ENCODE measurements around the gene TTC28. TPM values are rescaled to one million over a fixed set of nuclear protein-coding genes. Genes with fewer than 3 reads are reported as not detected.

Gene TTC28
- polyA plus RNA-seq, 1 donor from 2014 or later, result 14.8 TPM

DNA sequence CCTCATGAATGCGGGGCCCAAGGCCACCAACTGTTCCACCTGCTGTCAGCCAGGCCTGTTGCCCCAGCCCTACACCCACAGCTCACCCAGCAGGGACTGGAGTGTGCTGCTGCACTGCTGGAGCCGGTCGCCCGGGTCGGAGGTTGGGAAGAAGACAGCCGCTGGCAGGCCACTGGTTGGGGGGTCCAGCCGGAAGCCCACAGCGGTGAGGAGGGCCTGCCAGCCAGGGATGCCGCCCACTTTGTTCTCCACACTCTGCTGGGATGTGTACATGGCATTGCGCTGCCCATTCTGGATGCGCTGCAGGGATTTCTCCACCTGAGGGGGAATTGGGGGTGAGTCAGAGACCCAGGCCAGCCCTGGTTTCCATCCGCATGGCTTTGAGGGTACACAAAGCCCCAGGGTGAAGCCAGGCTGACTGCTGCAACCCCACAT is 686.4 kb downstream of the TTC28 start:
- Histone ChIP-seq H3K27ac (ENCODE audit: low read length) (no peak overlapping the region), H3F3A (ENCODE audit: insufficient read depth, low read length, poor library complexity, severe bottlenecking) (no peaks in the 10 kb centered on the region), H3K36me3 (ENCODE audit: insufficient read depth, low read length) (peaks cover 9% of the 10 kb centered on the region), H3K9me2 (ENCODE audit: insufficient read depth, low read length) (no peaks in the 10 kb centered on the region), H3K79me2 (replicated peaks; ENCODE audit: insufficient read depth, low read length) (no peaks in the 10 kb centered on the region), H3K9me3 (ENCODE audit: low read length) (no peaks in the 10 kb centered on the region), H3K4me2 (ENCODE audit: low read length) (no peak overlapping the region), H3K9ac (ENCODE audit: low read length) (no peak overlapping the region), H3K4me3 (ENCODE audit: low read length) (no peak overlapping the region), H3K27me3 (ENCODE audit: insufficient read depth, low read depth, low read length) (no peaks in the 10 kb centered on the region), H2AFZ (ENCODE audit: low read depth, low read length) (no peak overlapping the region), H4K20me1 (ENCODE audit: insufficient read depth) (no peaks in the 10 kb centered on the region)
- TF ChIP-seq POLR2AphosphoS5 (IDR thresholded peaks at IDR 0.05) (no peak), TAF1 (IDR thresholded peaks at IDR 0.05; ENCODE audit: low read depth) (no peak), MXI1 (conservative IDR thresholded peaks at IDR 0.05; ENCODE audit: poor library complexity, severe bottlenecking) (no peak), RAD21 (conservative IDR thresholded peaks at IDR 0.05) (no peak), EP300 (conservative IDR thresholded peaks at IDR 0.05; ENCODE audit: poor library complexity, severe bottlenecking) (no peak), SMC3 (conservative IDR thresholded peaks at IDR 0.05; ENCODE audit: poor library complexity) (no peak), EZH2 (IDR thresholded peaks at IDR 0.05; ENCODE audit: borderline replicate concordance, insufficient read depth, low read length, poor library complexity, severe bottlenecking) (no peak)
- TF ChIP-seq, protein P1, sequence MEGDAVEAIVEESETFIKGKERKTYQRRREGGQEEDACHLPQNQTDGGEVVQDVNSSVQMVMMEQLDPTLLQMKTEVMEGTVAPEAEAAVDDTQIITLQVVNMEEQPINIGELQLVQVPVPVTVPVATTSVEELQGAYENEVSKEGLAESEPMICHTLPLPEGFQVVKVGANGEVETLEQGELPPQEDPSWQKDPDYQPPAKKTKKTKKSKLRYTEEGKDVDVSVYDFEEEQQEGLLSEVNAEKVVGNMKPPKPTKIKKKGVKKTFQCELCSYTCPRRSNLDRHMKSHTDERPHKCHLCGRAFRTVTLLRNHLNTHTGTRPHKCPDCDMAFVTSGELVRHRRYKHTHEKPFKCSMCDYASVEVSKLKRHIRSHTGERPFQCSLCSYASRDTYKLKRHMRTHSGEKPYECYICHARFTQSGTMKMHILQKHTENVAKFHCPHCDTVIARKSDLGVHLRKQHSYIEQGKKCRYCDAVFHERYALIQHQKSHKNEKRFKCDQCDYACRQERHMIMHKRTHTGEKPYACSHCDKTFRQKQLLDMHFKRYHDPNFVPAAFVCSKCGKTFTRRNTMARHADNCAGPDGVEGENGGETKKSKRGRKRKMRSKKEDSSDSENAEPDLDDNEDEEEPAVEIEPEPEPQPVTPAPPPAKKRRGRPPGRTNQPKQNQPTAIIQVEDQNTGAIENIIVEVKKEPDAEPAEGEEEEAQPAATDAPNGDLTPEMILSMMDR (IDR thresholded peaks at IDR 0.05; ENCODE audit: poor library complexity, severe bottlenecking), result no peak
- TF ChIP-seq, protein P2, sequence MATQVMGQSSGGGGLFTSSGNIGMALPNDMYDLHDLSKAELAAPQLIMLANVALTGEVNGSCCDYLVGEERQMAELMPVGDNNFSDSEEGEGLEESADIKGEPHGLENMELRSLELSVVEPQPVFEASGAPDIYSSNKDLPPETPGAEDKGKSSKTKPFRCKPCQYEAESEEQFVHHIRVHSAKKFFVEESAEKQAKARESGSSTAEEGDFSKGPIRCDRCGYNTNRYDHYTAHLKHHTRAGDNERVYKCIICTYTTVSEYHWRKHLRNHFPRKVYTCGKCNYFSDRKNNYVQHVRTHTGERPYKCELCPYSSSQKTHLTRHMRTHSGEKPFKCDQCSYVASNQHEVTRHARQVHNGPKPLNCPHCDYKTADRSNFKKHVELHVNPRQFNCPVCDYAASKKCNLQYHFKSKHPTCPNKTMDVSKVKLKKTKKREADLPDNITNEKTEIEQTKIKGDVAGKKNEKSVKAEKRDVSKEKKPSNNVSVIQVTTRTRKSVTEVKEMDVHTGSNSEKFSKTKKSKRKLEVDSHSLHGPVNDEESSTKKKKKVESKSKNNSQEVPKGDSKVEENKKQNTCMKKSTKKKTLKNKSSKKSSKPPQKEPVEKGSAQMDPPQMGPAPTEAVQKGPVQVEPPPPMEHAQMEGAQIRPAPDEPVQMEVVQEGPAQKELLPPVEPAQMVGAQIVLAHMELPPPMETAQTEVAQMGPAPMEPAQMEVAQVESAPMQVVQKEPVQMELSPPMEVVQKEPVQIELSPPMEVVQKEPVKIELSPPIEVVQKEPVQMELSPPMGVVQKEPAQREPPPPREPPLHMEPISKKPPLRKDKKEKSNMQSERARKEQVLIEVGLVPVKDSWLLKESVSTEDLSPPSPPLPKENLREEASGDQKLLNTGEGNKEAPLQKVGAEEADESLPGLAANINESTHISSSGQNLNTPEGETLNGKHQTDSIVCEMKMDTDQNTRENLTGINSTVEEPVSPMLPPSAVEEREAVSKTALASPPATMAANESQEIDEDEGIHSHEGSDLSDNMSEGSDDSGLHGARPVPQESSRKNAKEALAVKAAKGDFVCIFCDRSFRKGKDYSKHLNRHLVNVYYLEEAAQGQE (IDR thresholded peaks at IDR 0.05; ENCODE audit: borderline replicate concordance), result no peak

DNA sequence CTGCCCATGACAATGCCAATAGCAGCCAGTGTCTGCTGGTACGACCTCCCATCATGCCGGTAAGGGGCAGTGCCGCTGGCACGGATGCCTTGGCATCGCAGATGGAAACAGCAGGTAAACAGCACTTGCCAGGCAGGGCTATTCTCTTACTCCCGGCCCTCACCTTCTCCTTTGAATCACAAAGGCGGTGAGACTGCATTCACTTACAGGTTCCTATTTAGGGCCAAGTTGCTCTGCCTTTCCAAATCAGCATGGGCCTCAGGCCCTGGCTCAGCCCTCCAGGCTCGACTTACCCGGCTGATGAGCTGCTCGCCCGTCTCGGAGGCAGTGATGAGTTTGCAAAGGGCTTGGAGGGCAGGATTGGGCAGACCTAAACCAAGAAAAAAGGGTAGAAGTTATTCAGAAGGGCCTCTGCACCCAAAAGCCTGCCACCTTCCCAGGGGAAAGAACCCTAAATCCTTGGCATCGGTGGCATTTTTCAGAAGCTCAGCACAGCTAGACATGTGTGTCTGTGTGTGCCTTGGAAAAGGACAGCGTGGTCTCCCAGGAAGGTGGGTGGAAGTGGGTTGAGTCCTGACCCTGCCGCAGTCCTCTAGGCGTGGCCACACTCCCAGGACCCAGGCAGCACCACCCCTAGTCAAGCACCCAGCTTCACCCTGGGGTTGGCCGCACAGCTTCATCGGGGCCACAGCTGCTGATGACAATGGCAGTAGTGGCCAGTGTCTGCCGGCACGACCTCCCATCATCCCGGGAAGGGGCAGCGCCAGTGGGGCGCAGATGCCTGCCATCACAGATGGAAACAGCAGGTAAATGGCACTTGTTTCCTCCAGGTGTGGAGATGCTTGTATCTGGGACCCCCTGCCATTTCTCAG is 687.1 kb downstream of the TTC28 start:
- Histone ChIP-seq H3K9me3 (ENCODE audit: low read length) (no peaks in the 10 kb centered on the region), H3K4me3 (ENCODE audit: low read length) (no peak overlapping the region), H3F3A (ENCODE audit: insufficient read depth, low read length, poor library complexity, severe bottlenecking) (no peaks in the 10 kb centered on the region), H3K9me2 (ENCODE audit: insufficient read depth, low read length) (no peaks in the 10 kb centered on the region), H3K27ac (ENCODE audit: low read length) (no peak overlapping the region), H2AFZ (ENCODE audit: low read depth, low read length) (no peak overlapping the region), H3K9ac (ENCODE audit: low read length) (no peak overlapping the region), H3K4me2 (ENCODE audit: low read length) (no peak overlapping the region), H3K79me2 (replicated peaks; ENCODE audit: insufficient read depth, low read length) (no peaks in the 10 kb centered on the region), H3K27me3 (ENCODE audit: insufficient read depth, low read depth, low read length) (no peaks in the 10 kb centered on the region), H3K36me3 (ENCODE audit: insufficient read depth, low read length) (peaks cover 9% of the 10 kb centered on the region), H4K20me1 (ENCODE audit: insufficient read depth) (no peaks in the 10 kb centered on the region)
- no peak for TF ChIP-seq MXI1 (conservative IDR thresholded peaks at IDR 0.05; ENCODE audit: poor library complexity, severe bottlenecking)
- no peak for TF ChIP-seq EP300 (conservative IDR thresholded peaks at IDR 0.05; ENCODE audit: poor library complexity, severe bottlenecking)
- TF ChIP-seq, protein P2 (IDR thresholded peaks at IDR 0.05; ENCODE audit: borderline replicate concordance), result no peak
- TF ChIP-seq RAD21 (conservative IDR thresholded peaks at IDR 0.05), result no peak
- no peak for TF ChIP-seq EZH2 (IDR thresholded peaks at IDR 0.05; ENCODE audit: borderline replicate concordance, insufficient read depth, low read length, poor library complexity, severe bottlenecking)
- TF ChIP-seq SMC3 (conservative IDR thresholded peaks at IDR 0.05; ENCODE audit: poor library complexity), result no peak

Data from neural cell (in vitro differentiated cells).